HG02763 (cell line): Measurements from ENCODE around the gene TSHR.
"Not testable (repeated sequence)": the region's sequence is repeated elsewhere in the genome, so short reads cannot be mapped to it uniquely, and the experiment has no call there.

Experiments used
- ATAC-seq: cut with Tn5 transposase; IDR thresholded peaks from one replicate; pipeline ENCODE4 v1.9.1; 2021; ENCODE audit warnings: mild to moderate bottlenecking, moderate library complexity; ENCODE audit not compliant: unreplicated experiment

Gene TSHR

GRCh38 chr14:80955416-80955941, at the start of gene TSHR:
Gene TSHR (plus strand): TSS chr14:80955621. CDS start chr14:80955681, 60 bp downstream.
- ATAC-seq = no peak

GRCh38 chr14:80906336-80906735, 49.1 kb upstream of the TSHR start:
- no peak for ATAC-seq

- no peak for ATAC-seq
Measured at GRCh38 chr14:80906946-80907345, 48.5 kb upstream of the TSHR start.

- ATAC-seq = not testable (repeated sequence)
Measured at GRCh38 chr14:80912013-80912412, 43.4 kb upstream of the TSHR start.

- ATAC-seq = no peak
Measured at GRCh38 chr14:80919622-80920021, 35.8 kb upstream of the TSHR start.

GRCh38 chr14:80923368-80923767, 32.1 kb upstream of the TSHR start:
- no peak for ATAC-seq

- ATAC-seq = no peak
Measured at GRCh38 chr14:80924365-80925103, 30.9 kb upstream of the TSHR start.

GRCh38 chr14:80926397-80927082, 28.9 kb upstream of the TSHR start:
- ATAC-seq = no peak

GRCh38 chr14:80927083-80927989, 28.1 kb upstream of the TSHR start:
- ATAC-seq = no peak

GRCh38 chr14:80930095-80930494, 25.3 kb upstream of the TSHR start:
- ATAC-seq = no peak

- peak; percentile 98 for ATAC-seq
Measured at GRCh38 chr14:80930836-80931389, 24.5 kb upstream of the TSHR start.

GRCh38 chr14:80933282-80933681, 22.1 kb upstream of the TSHR start:
- ATAC-seq = no peak

GRCh38 chr14:80933686-80934085, 21.7 kb upstream of the TSHR start:
- ATAC-seq = no peak

GRCh38 chr14:80940146-80940545, 15.3 kb upstream of the TSHR start:
- no peak for ATAC-seq

- peak; percentile 99 for ATAC-seq
Measured at GRCh38 chr14:80941241-80942185, 13.9 kb upstream of the TSHR start, which contains the start of gene CEP128. Gene CEP128 (minus strand): TSS chr14:80941738.

- ATAC-seq = peak; percentile 3
Measured at GRCh38 chr14:80942191-80942600, 13.2 kb upstream of the TSHR start.

GRCh38 chr14:80944861-80945617, 10.4 kb upstream of the TSHR start:
- ATAC-seq = no peak

- no peak for ATAC-seq
Measured at GRCh38 chr14:80946187-80946586, 9.2 kb upstream of the TSHR start.

GRCh38 chr14:80946797-80947196, 8.6 kb upstream of the TSHR start:
- no peak for ATAC-seq
